Measurements from ENCODE around the gene ABCB8. TPM values are rescaled to one million over a fixed set of nuclear protein-coding genes. Genes with fewer than 3 reads are reported as not detected.

Gene ABCB8
- polyA plus RNA-seq, 1 of the 3 experiments (the other 2 are of a cell fraction): 36.0 TPM

GRCh38 chr7:151083824-151084160 is 55.5 kb downstream of the ABCB8 start:
- Histone ChIP-seq H3K9me3 (no peaks in the 10 kb centered on the region), H3K4me2 (peak overlapping the region; percentile 98), H3K27me3 (ENCODE audit: insufficient read depth) (no peaks in the 10 kb centered on the region), H4K20me1 (ENCODE audit: insufficient read depth) (peaks cover 14% of the 10 kb centered on the region), H2AFZ (ENCODE audit: low read depth) (peak overlapping the region; percentile 99), H3F3A (replicated peaks; ENCODE audit: insufficient read depth) (peaks cover 20% of the 10 kb centered on the region), H3K27ac (ENCODE audit: low read depth in 2 of 2, low read length in 1 of 2) (peak overlapping the region in 1 of 2 experiments; percentile 92; a peak in 2 of 4 replicates), H3K4me1 (ENCODE audit: control insufficient read depth in 1 of 2, insufficient read depth in 2 of 2, low read depth in 1 of 2, low read length in 1 of 2) (peaks cover 37 to 61% of the 10 kb centered on the region in 2 experiments), H3K9me2 (no peaks in the 10 kb centered on the region), H3K36me3 (replicated peaks in 1 of 2; ENCODE audit: control insufficient read depth in 1 of 2, insufficient read depth in 2 of 2, low read length in 1 of 2) (peaks cover 6 to 16% of the 10 kb centered on the region in 2 experiments), H3K79me2 (ENCODE audit: insufficient read depth) (peaks cover 63% of the 10 kb centered on the region), H3K4me3 (ENCODE audit: low read depth in 2 of 2, low read length in 1 of 2) (peak overlapping the region; percentile 71 to 94), H3K9ac (peak overlapping the region; percentile 96; the same call in 1 of the 2 replicates)
- ChIA-PET CTCF (interaction anchor here (0.5 to 21.3 kb wide), 7 partner anchors 23 to 1602 kb away, joined by 3 to 474 read pairs (median 4); partner anchors contain the start of genes CDK5 and SLC4A2), POLR2A (interaction anchor here (1.0 to 1.1 kb wide), 2 partner anchors 26 to 144 kb away, joined by 3 read pairs; partner anchors contain the start of genes ABCF2 and CDK5)
- TF ChIP-seq ZBTB33 (IDR thresholded peaks at IDR 0.05; ENCODE audit: borderline replicate concordance, low read depth) (no peak), CHD2 (IDR thresholded peaks at IDR 0.05; ENCODE audit: low read length, partially characterized antibody) (no peak), MEF2A (IDR thresholded peaks at IDR 0.05; ENCODE audit: borderline replicate concordance, low read depth) (no peak), RCOR1 (IDR thresholded peaks at IDR 0.05; ENCODE audit: low read length) (0 out of 2 replicates have a peak, but pooled peaks have one; percentile 27), EP300 (IDR thresholded peaks at IDR 0.05; ENCODE audit: borderline replicate concordance in 1 of 2, low read depth in 1 of 2, low read length in 1 of 2) (no peak)
- no peak for DNase-seq
- WGBS (ENCODE audit: low lambda C conversion rate): 69% methylated on average over 2 of the region's 3 CpGs

- CTCF ChIA-PET: interaction anchor here (0.6 to 21.3 kb wide), 15 partner anchors 9 to 323 kb away, joined by 3 to 474 read pairs (median 4); partner anchors contain the start of genes ABCB8, CDK5 and SLC4A2
- DNase-seq: no peak
- Histone ChIP-seq H2AFZ (ENCODE audit: low read depth) (peak overlapping the region; percentile 72), H3K9me3 (no peaks in the 10 kb centered on the region), H3K9me2 (no peaks in the 10 kb centered on the region), H3K36me3 (replicated peaks in 1 of 2; ENCODE audit: control insufficient read depth in 1 of 2, insufficient read depth in 2 of 2, low read length in 1 of 2) (peaks cover 0 to 13% of the 10 kb centered on the region in 2 experiments), H3K27ac (ENCODE audit: low read depth in 2 of 2, low read length in 1 of 2) (peak overlapping the region; percentile 64 to 94; a peak in 3 of 4 replicates), H3K27me3 (ENCODE audit: insufficient read depth) (no peaks in the 10 kb centered on the region), H4K20me1 (ENCODE audit: insufficient read depth) (peaks cover 29% of the 10 kb centered on the region), H3K4me3 (ENCODE audit: low read depth in 2 of 2, low read length in 1 of 2) (peak overlapping the region; percentile 54 to 90; a peak in 2 of 4 replicates), H3K4me1 (ENCODE audit: control insufficient read depth in 1 of 2, insufficient read depth in 2 of 2, low read depth in 1 of 2, low read length in 1 of 2) (peaks cover 36 to 59% of the 10 kb centered on the region in 2 experiments), H3K79me2 (ENCODE audit: insufficient read depth) (peaks cover 63% of the 10 kb centered on the region), H3K9ac (peak overlapping the region; percentile 28; the same call in 1 of the 2 replicates), H3K4me2 (peak overlapping the region; percentile 79), H3F3A (replicated peaks; ENCODE audit: insufficient read depth) (peaks cover 20% of the 10 kb centered on the region)
- TF ChIP-seq MAX (IDR thresholded peaks at IDR 0.05; ENCODE audit: low read depth) (no peak), SIN3A (IDR thresholded peaks at IDR 0.05; ENCODE audit: borderline replicate concordance, low read depth, low read length) (no peak), EZH2phosphoT487 (IDR thresholded peaks at IDR 0.05; ENCODE audit: borderline replicate concordance, low read depth) (no peak), CTCF (IDR thresholded peaks at IDR 0.05) (no peak), REST (IDR thresholded peaks at IDR 0.05; ENCODE audit: low read depth, low read length) (no peak), MEF2A (IDR thresholded peaks at IDR 0.05; ENCODE audit: borderline replicate concordance, low read depth) (no peak), USF2 (IDR thresholded peaks at IDR 0.05; ENCODE audit: borderline replicate concordance, low read depth, low read length) (no peak), GATA2 (CRISPR knock-in tag; IDR thresholded peaks at IDR 0.05) (no peak), PBX3 (IDR thresholded peaks at IDR 0.05) (no peak), GABPA (IDR thresholded peaks at IDR 0.05; ENCODE audit: low read depth) (no peak)
- POLR2A ChIA-PET: interaction anchor here (0.8 to 1.4 kb wide), 5 partner anchors 27 to 1355 kb away, joined by 3 read pairs; partner anchors contain the start of genes ABCB8, ABCF2 and NUB1
- 77% methylated on average over 5 of the region's 5 CpGs for WGBS (ENCODE audit: low lambda C conversion rate)
Measured at GRCh38 chr7:151085329-151085690, 57.1 kb downstream of the ABCB8 start.

Measured in SK-N-SH (cell line).